AG04449 (cell line): ENCODE results near the gene CEP128.

Experiments
- CTCF ChIA-PET: fragments of 350-600 bp; formaldehyde crosslinking; extraction: SDS; loops from one replicate; lab custom pipeline; 2021; ENCODE audit warnings: antibody characterized with exemption; lab: Yijun Ruan, JAX
- POLR2A ChIA-PET: fragments of 400-600, 350-600 bp; formaldehyde crosslinking; extraction: SDS; loops from one replicate; lab custom pipeline; 2020; ENCODE audit warnings: antibody characterized with exemption, inconsistent platforms; lab: Yijun Ruan, JAX
- DNase-seq: peaks from one replicate; pipeline ENCODE4 v3.0.0-alpha.2; 2010; ENCODE audit warnings: low read depth, low spot score
- H3K4me3 ChIP-seq: 2 replicates; pipeline ENCODE4 v1.5.1; 2011; ENCODE audit warnings: low read depth, mild to moderate bottlenecking, control low read depth, low read length
- TF ChIP-seq, protein P1 (sequence below): IDR thresholded peaks from one replicate; pipeline ENCODE4 v1.5.1; 2011; ENCODE audit warnings: mild to moderate bottlenecking, moderate library complexity, low read length, control low read depth, inconsistent platforms; ENCODE audit not compliant: insufficient read depth; ENCODE audit errors: missing control alignments

CEP128 gene

DNA sequence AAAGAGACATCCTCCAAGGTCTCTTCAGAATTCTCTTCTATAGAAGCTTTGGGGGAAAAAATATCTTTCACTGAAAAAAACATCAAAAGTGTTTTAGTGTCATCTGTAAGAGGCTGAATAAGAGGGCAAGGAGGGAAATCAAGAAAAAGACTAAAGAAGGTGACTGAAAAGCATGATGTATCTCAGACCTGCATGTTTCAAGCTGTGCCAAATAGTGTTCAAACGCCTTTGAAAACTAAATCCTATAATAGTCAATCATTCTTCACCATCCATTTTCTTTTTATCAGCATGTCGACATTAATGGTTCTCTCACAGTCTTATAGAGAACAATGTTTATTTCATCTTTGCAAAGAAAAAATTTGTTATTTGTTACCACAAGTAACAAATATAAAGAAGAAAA lies 94.5 kb downstream of the CEP128 start:
- H3K4me3 ChIP-seq = no peak overlapping the region
- DNase-seq = no peak
- TF ChIP-seq, protein P1, sequence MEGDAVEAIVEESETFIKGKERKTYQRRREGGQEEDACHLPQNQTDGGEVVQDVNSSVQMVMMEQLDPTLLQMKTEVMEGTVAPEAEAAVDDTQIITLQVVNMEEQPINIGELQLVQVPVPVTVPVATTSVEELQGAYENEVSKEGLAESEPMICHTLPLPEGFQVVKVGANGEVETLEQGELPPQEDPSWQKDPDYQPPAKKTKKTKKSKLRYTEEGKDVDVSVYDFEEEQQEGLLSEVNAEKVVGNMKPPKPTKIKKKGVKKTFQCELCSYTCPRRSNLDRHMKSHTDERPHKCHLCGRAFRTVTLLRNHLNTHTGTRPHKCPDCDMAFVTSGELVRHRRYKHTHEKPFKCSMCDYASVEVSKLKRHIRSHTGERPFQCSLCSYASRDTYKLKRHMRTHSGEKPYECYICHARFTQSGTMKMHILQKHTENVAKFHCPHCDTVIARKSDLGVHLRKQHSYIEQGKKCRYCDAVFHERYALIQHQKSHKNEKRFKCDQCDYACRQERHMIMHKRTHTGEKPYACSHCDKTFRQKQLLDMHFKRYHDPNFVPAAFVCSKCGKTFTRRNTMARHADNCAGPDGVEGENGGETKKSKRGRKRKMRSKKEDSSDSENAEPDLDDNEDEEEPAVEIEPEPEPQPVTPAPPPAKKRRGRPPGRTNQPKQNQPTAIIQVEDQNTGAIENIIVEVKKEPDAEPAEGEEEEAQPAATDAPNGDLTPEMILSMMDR = no peak
- POLR2A ChIA-PET = no interaction called here
- CTCF ChIA-PET = interaction anchor here (0.8 to 2.0 kb wide), 4 partner anchors 16 to 1913 kb away, joined by 3 to 11 read pairs (median 4); no protein-coding TSS in a partner anchor

DNA sequence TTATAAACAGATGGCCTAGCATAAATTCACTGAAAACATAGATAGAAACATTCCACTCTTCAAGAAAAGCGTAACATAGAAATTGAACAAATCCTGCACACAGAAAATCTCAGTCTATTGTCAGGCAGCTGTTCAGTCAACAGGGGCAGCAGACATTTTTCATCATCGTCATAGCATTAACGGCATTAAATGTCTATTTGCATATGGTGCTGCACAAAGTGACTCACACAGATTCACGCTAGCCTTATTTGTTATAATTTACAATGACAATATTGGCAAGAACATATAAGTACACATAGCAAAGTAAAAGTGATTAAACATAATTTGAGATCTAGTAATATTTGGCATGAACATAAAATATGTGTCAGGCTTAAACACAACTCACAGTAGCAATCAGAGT lies 95.7 kb downstream of the CEP128 start:
- no peak for DNase-seq
- CTCF ChIA-PET = interaction anchor here (2.0 kb wide), 1 partner anchor 790 kb away, joined by 11 read pairs; no protein-coding TSS in a partner anchor
- POLR2A ChIA-PET = no interaction called here
- no peak overlapping the region for H3K4me3 ChIP-seq
- TF ChIP-seq, protein P1 = no peak

DNA sequence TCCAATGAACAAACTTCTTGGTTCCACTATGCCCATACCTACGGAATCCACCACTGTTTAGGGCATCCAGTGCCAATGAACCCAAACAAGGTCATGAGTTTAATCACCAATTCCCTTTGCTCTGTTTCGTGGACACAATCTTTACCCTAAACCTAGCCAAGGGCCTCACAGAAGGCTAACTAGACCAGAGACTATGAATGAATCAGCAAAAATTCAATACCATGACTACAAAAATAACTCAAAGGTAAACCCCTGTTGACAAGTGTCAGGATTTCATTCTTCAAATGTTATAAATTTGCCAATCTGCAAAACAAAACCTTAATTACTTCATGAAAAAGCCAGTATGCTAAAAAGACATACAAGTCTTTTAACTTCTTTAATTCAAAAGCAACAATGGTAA lies 96.7 kb downstream of the CEP128 start:
- ChIA-PET POLR2A (no interaction called here), CTCF (interaction anchor here (1.6 kb wide), 1 partner anchor 789 kb away, joined by 5 read pairs; no protein-coding TSS in a partner anchor)
- no peak overlapping the region for H3K4me3 ChIP-seq
- TF ChIP-seq, protein P1 = no peak
- no peak for DNase-seq

DNA sequence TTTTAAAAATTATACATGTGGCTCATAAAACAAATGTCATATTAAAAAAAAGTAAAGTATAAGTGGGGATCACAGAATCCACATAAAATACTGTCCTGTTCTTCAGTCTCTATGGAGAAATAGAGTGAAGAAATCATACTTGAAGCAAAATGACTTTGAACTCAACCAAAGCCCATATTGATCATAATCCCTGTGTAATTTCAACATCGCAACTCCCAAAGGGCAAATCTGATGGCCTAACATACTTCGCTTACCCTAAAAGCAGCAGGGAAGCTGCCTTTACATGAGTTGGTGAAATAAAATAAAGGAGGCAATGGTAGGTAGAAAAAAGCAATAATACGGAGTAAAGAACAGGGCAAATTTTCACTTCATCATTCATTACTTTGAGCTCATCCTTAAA lies 101.8 kb downstream of the CEP128 start:
- TF ChIP-seq, protein P1 = no peak
- POLR2A ChIA-PET = no interaction called here
- no peak for DNase-seq
- H3K4me3 ChIP-seq = no peak overlapping the region
- CTCF ChIA-PET = interaction anchor here (1.5 to 2.3 kb wide), 3 partner anchors 10 to 626 kb away, joined by 3 to 7 read pairs (median 6); no protein-coding TSS in a partner anchor

DNA sequence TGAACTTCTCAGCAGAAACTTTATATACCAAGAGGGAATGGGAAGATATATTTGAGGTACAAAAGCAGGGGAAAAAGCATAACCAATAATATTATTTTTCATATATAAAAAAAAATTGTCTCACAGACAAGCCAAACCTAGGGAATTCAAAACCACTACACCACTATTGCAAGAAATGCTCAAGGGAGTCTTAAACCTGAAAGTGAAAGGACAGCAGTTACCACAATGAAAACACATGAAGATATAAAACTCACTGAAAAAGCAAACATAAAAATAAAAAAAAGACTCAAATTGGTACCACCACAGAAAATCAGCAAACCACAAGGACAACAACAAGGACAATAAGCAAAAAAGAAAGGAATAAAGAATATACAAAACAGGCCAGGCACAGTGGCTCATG lies 131.9 kb downstream of the CEP128 start:
- POLR2A ChIA-PET = no interaction called here
- H3K4me3 ChIP-seq = no peak overlapping the region
- no peak for DNase-seq
- CTCF ChIA-PET = no interaction called here
- TF ChIP-seq, protein P1 = no peak

DNA sequence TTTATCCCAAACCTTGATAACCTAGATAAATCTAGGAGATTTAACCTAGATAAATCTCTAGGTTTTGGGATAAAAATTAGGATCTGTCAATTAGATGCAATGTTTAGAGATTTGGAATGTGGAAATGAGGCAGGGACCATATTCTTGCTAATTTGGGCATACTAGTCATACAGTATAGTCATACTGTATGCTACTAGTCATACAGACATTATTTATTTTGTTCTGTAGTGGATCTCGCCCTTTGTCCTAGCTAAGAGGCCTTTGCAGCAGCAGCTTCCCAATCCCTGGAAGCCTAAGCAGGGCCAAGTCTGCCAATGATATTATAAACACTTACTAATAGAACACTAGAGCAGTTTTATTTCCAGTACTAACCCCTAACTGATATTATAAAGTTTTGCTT lies 136.4 kb downstream of the CEP128 start:
- CTCF ChIA-PET = no interaction called here

More for the DNA sequence above, 136.4 kb downstream of the CEP128 start:
- POLR2A ChIA-PET = no interaction called here
- TF ChIP-seq, protein P1 = no peak
- no peak for DNase-seq
- H3K4me3 ChIP-seq = no peak overlapping the region
